Neuronal stem cell (in vitro differentiated cells): ENCODE results near the gene SUN5.

Experiments
- DNase-seq: peaks from one replicate; pipeline ENCODE4 v3.0.0-alpha.2; 2013; ENCODE audit warnings: low spot score
- H2AFZ ChIP-seq: one replicate; pipeline ENCODE4 v1.6.1; 2013; ENCODE audit warnings: mild to moderate bottlenecking, low read length, inconsistent platforms
- H2AK5ac ChIP-seq: 2 replicates; pipeline ENCODE4 v1.6.1; 2013; ENCODE audit warnings: low read depth, mild to moderate bottlenecking, inconsistent platforms, low read length, moderate library complexity, mixed read lengths
- H2BK120ac ChIP-seq: 2 replicates; pipeline ENCODE4 v1.6.1; 2013; ENCODE audit warnings: low read depth, mild to moderate bottlenecking, inconsistent platforms, low read length, moderate library complexity, mixed read lengths
- H2BK12ac ChIP-seq: one replicate; pipeline ENCODE4 v1.6.1; 2013; ENCODE audit warnings: low read length, inconsistent platforms
- H2BK15ac ChIP-seq: 2 replicates; pipeline ENCODE4 v1.6.1; 2013; ENCODE audit warnings: mild to moderate bottlenecking, low read length, inconsistent platforms, mixed read lengths
- H2BK5ac ChIP-seq: one replicate; pipeline ENCODE4 v1.6.1; 2013; ENCODE audit warnings: inconsistent platforms, mild to moderate bottlenecking, low read length, moderate library complexity
- H3K14ac ChIP-seq: one replicate; pipeline ENCODE4 v1.6.1; 2013; ENCODE audit warnings: low read length, inconsistent platforms
- H3K18ac ChIP-seq: 2 replicates; pipeline ENCODE4 v1.6.1; 2013; ENCODE audit warnings: low read length, inconsistent platforms
- H3K23ac ChIP-seq: 2 replicates; pipeline ENCODE4 v1.6.1; 2013; ENCODE audit warnings: low read depth, mild to moderate bottlenecking, mixed read lengths, low read length, inconsistent platforms; ENCODE audit not compliant: poor library complexity
- H3K27ac ChIP-seq: replicated peaks from 3 replicates; pipeline ENCODE4 v1.5.1; 2013; ENCODE audit warnings: low read length, inconsistent platforms
- H3K27me3 ChIP-seq, 3 experiments: 2 replicates each; pipeline ENCODE4 v1.6.1; 2013; ENCODE audit warnings: low read length in 3 of 3, mild to moderate bottlenecking in 2 of 3, inconsistent platforms in 1 of 3, low read depth in 1 of 3, mixed read lengths in 1 of 3, moderate library complexity in 1 of 3; ENCODE audit not compliant: control insufficient read depth in 3 of 3, insufficient read depth in 3 of 3
- H3K36me3 ChIP-seq, 2 donors: replicated peaks in 1 of 2; 2 replicates each; pipeline ENCODE4 v1.6.1; 2013; ENCODE audit warnings: low read length in 2 of 2; ENCODE audit not compliant: control insufficient read depth in 2 of 2, insufficient read depth in 2 of 2
- H3K4ac ChIP-seq: 2 replicates; pipeline ENCODE4 v1.6.1; 2013; ENCODE audit warnings: inconsistent platforms, mild to moderate bottlenecking, low read length, moderate library complexity
- H3K4me1 ChIP-seq, 2 donors: 1 replicate in 1 of 2; 2 replicates in 1 of 2; pipeline ENCODE4 v1.6.1; 2013; ENCODE audit warnings: low read length in 2 of 2, low read depth in 1 of 2; ENCODE audit not compliant: control insufficient read depth in 2 of 2, insufficient read depth in 1 of 2
- H3K4me2 ChIP-seq: one replicate; pipeline ENCODE4 v1.6.1; 2013; ENCODE audit warnings: mild to moderate bottlenecking, low read length, inconsistent platforms; ENCODE audit not compliant: insufficient read depth, poor library complexity, severe bottlenecking
- H3K4me3 ChIP-seq, 2 donors: 2 replicates each; pipeline ENCODE4 v1.5.1; 2013; ENCODE audit warnings: low read length in 2 of 2, mild to moderate bottlenecking in 2 of 2, inconsistent platforms in 1 of 2, moderate library complexity in 1 of 2
- H3K79me1 ChIP-seq: one replicate; pipeline ENCODE4 v1.6.1; 2013; ENCODE audit warnings: low read depth, mild to moderate bottlenecking, inconsistent platforms, low read length, moderate library complexity
- H3K9ac ChIP-seq: one replicate; pipeline ENCODE4 v1.6.1; 2013; ENCODE audit warnings: mild to moderate bottlenecking, low read depth, low read length, inconsistent platforms; ENCODE audit not compliant: poor library complexity
- H3K9me3 ChIP-seq, 2 donors: replicated peaks in 1 of 2; 2 replicates each; pipeline versions ENCODE3 to v1.6.1; 2013; ENCODE audit warnings: low read length in 2 of 2, mild to moderate bottlenecking in 2 of 2, inconsistent platforms in 1 of 2, low read depth in 1 of 2, mixed read lengths in 1 of 2, moderate library complexity in 1 of 2; ENCODE audit not compliant: control insufficient read depth in 2 of 2, insufficient read depth in 1 of 2
- H4K8ac ChIP-seq: one replicate; pipeline ENCODE4 v1.6.1; 2013; ENCODE audit warnings: low read depth, mild to moderate bottlenecking, inconsistent platforms, low read length, moderate library complexity
- H4K91ac ChIP-seq: one replicate; pipeline ENCODE4 v1.6.1; 2013; ENCODE audit warnings: low read length, low read depth, mild to moderate bottlenecking, inconsistent platforms; ENCODE audit not compliant: poor library complexity
- WGBS, 2 donors: extraction: QIAGEN DNeasy Blood & Tissue Kit; methylation state at CpG; one replicate each; pipeline ENCODE4 v1.1.7; 2013; ENCODE audit warnings: missing lambda C conversion rate in 2 of 2, mixed read lengths in 1 of 2; ENCODE audit not compliant: insufficient read length in 2 of 2, insufficient replicate concordance in 1 of 2; ENCODE audit errors: extremely low coverage in 2 of 2; 5-methylcytosine and 5-hydroxymethylcytosine counted together

The SUN5 gene

DNA sequence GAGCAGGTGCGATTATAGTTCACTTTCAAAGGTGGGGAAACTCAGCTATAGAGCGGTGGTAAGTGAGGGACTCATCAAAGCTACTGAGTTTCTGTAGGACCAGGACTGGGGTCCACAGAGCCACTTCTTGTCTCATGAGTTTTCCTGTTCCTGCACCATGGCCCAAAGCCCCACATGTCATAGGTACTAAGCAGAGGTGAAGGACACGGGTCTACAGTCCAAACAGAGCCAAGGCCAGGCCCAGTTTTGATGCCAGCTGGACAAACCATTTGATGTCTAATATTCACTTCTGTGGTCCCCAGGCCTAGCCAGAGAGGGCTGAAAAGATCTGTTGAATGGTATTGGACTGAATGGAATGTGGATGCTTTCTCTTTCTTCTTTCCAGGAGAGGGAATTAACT lies 38.2 kb upstream of the SUN5 start:
- Histone ChIP-seq H2BK5ac (no peak overlapping the region), H3K9ac (no peak overlapping the region), H3K23ac (no peak overlapping the region), H4K8ac (no peak overlapping the region), H3K36me3 (no peaks in the 10 kb centered on the region), H3K14ac (no peak overlapping the region), H3K27me3 (no peaks in the 10 kb centered on the region), H3K18ac (no peak overlapping the region), H3K9me3 (peaks cover 0 to 5% of the 10 kb centered on the region in 2 donors), H3K4ac (no peak overlapping the region), H3K4me2 (no peak overlapping the region), H2BK15ac (no peak overlapping the region), H3K4me3 (no peak overlapping the region), H2AFZ (no peak overlapping the region), H3K79me1 (no peaks in the 10 kb centered on the region), H2AK5ac (no peak overlapping the region), H4K91ac (no peak overlapping the region), H3K27ac (no peak overlapping the region), H2BK12ac (no peak overlapping the region), H3K4me1 (no peaks in the 10 kb centered on the region), H2BK120ac (no peak overlapping the region)
- no CpG with 5 or more reads among the region's 3 CpGs for WGBS, 2 donors
- no peak for DNase-seq

DNA sequence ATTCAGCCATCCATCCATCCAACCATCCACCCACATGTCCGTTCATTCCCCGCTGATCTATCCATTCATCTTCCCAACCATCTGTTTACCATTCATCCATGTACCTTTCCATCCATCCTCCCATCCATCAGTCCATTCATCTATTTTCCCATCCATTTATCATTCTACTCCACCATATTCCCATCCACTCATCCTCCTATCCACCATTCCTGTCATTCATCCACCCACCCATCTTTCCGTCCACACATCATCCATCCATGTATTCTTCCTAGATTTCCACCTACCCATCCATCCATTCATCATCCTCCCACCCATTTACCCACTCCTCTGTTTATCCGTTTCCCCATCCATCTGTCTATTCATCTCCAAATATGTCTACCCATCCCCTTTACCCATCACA lies 34.0 kb upstream of the SUN5 start:
- no peak overlapping the region for H4K8ac ChIP-seq
- H3K36me3 ChIP-seq, result no peaks in the 10 kb centered on the region
- no peak overlapping the region for H3K14ac ChIP-seq
- no peak overlapping the region for H2BK12ac ChIP-seq
- no peak overlapping the region for H3K9ac ChIP-seq
- H3K4me1 ChIP-seq, result no peaks in the 10 kb centered on the region
- no peak overlapping the region for H2AK5ac ChIP-seq
- no peak overlapping the region for H2BK120ac ChIP-seq
- 100% methylated on average over 1 of the region's 4 CpGs for WGBS, 2 donors
- no peak overlapping the region for H2AFZ ChIP-seq
- H4K91ac ChIP-seq, result no peak overlapping the region
- H3K27ac ChIP-seq, result no peak overlapping the region
- peaks cover 0 to 3% (median 0%) of the 10 kb centered on the region in 3 experiments for H3K27me3 ChIP-seq
- no peak overlapping the region for H2BK5ac ChIP-seq
- no peaks in the 10 kb centered on the region for H3K9me3 ChIP-seq
- no peak overlapping the region for H3K18ac ChIP-seq
- no peak for DNase-seq
- H2BK15ac ChIP-seq, result no peak overlapping the region
- H3K23ac ChIP-seq, result no peak overlapping the region
- H3K79me1 ChIP-seq, result no peaks in the 10 kb centered on the region
- no peak overlapping the region for H3K4ac ChIP-seq
- no peak overlapping the region for H3K4me3 ChIP-seq
- no peak overlapping the region for H3K4me2 ChIP-seq

DNA sequence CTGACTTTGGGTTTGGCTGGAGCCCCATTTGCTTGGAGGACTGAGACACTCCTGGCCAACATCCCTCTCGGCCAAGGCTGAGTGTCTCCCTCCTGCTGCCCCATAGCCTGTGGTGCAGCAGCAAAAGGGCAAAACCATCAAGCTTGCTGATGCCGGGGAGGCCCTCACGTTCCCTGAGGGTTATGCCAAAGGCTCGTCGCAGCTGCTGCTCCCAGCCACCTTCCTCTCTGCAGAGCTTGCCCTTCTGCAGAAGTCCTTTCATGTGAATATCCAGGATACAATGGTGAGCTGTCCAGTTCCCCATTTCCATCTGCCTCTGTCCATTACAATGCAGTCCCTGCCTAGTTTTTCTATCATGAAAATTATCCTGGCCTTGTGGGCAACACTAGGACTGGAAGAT lies 33.2 kb upstream of the SUN5 start:
- Histone ChIP-seq H3K23ac (no peak overlapping the region), H3K27ac (no peak overlapping the region), H3K4me2 (no peak overlapping the region), H3K9me3 (no peaks in the 10 kb centered on the region), H2AK5ac (no peak overlapping the region), H3K4me3 (no peak overlapping the region), H2BK12ac (no peak overlapping the region), H3K14ac (no peak overlapping the region), H2BK120ac (no peak overlapping the region), H3K18ac (peak overlapping the region; percentile 21), H2BK15ac (no peak overlapping the region), H3K4ac (no peak overlapping the region), H3K36me3 (no peaks in the 10 kb centered on the region), H3K9ac (no peak overlapping the region), H2AFZ (no peak overlapping the region), H4K91ac (no peak overlapping the region), H3K27me3 (peaks cover 0 to 3% (median 0%) of the 10 kb centered on the region in 3 experiments), H4K8ac (no peak overlapping the region), H3K79me1 (no peaks in the 10 kb centered on the region), H3K4me1 (no peaks in the 10 kb centered on the region), H2BK5ac (no peak overlapping the region)
- no CpG with 5 or more reads among the region's 5 CpGs for WGBS, 2 donors
- DNase-seq, result no peak

DNA sequence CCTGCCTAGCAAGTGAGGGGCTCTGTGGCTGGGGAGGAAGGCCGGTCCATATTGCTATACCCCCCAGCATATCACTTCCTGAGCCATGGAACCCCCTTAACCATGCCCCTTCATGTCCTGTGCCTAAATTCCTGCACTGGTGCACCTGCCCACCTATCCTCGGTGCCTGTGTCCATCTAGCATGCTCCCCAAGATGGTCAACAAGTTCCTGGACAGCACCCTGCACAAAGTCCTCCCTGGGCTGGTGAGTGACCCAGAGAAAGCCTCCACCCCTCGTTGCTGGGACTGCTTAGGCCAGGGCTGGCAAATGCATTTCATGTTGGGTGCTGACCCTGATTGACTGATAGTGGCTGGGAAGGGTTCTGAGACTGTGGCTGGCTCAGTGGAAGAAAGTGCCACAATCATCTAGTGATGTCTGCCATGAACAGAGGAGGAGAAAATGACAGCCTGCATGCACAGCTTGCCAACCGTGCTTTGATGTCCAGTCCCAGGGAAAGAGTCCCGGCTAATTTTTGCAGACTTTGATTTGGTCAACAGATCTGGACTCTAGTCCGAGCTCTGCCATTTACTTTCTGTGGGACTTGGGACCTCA lies 30.8 kb upstream of the SUN5 start:
- no peaks in the 10 kb centered on the region for H3K9me3 ChIP-seq
- no peak overlapping the region for H2BK12ac ChIP-seq
- no peaks in the 10 kb centered on the region for H3K79me1 ChIP-seq
- H3K9ac ChIP-seq, result no peak overlapping the region
- H4K91ac ChIP-seq, result no peak overlapping the region
- no CpG with 5 or more reads among the region's 6 CpGs for WGBS, 2 donors
- no peak overlapping the region for H3K4ac ChIP-seq
- H2BK5ac ChIP-seq, result peak overlapping the region; percentile 14
- no peak overlapping the region for H2AK5ac ChIP-seq
- peak overlapping the region; percentile 16 for H3K18ac ChIP-seq
- no peak for DNase-seq
- no peak overlapping the region for H3K4me2 ChIP-seq
- no peaks in the 10 kb centered on the region for H3K36me3 ChIP-seq
- no peaks in the 10 kb centered on the region for H3K4me1 ChIP-seq
- H2AFZ ChIP-seq, result no peak overlapping the region
- peak overlapping the region; percentile 50 for H3K14ac ChIP-seq
- H3K27ac ChIP-seq, result no peak overlapping the region
- peaks cover 0 to 3% (median 0%) of the 10 kb centered on the region in 3 experiments for H3K27me3 ChIP-seq
- H2BK120ac ChIP-seq, result no peak overlapping the region
- peak overlapping the region; percentile 18 for H3K23ac ChIP-seq
- H4K8ac ChIP-seq, result no peak overlapping the region
- H2BK15ac ChIP-seq, result no peak overlapping the region
- H3K4me3 ChIP-seq, result peak overlapping the region in 1 of 2 donors; percentile 26
